Heart left ventricle (tissue), 13 donors: ENCODE data around the gene SLC26A1.

Source experiments
- POLR2A ChIP-seq, 2 donors: fragments of 450-650 bp; IDR thresholded peaks; one replicate each; pipeline ENCODE4 v1.6.1; 2017; ENCODE audit warnings: antibody characterized with exemption in 2 of 2, mild to moderate bottlenecking in 2 of 2, moderate library complexity in 2 of 2
- TF ChIP-seq, protein P1 (sequence below), 12 donors: fragments of 200-600 bp; sonication (generic) in 4 of 12; IDR thresholded peaks; one replicate each; pipeline versions ENCODE4 v1.5.0 to v1.8.0; 2018 to 2022; ENCODE audit warnings: antibody characterized with exemption in 12 of 12, mild to moderate bottlenecking in 5 of 12
- donor health status: ischemic (EF 13 %, LVEDD 7.1; RV severe dilation, severe dysfunction).
- donor health status: DM: no; HTN: yes; CAD: no.
- donor health status: DM: no; HTN: no; CAD: no.
- donor health status: ischemic (EF 25% LVEDD 6.9; RV normal size, moderate dysfunction).
- donor health status: ischemic (EF 25% LVEDD 5.7; RV mildly dilated, moderate dysfunction).
- donor health status: ischemic (EF 35%, LVEDD 5.7; RV mildly dilated, moderate dysfunction).
- donor health status: nonischemic (EF 11% LVEDD 7.7; RV severe dilation, severe dysfunction).
- donor health status: DM: yes; HTN: yes; CAD: no.
- donor health status: PGD.
- donor health status: ischemic (EF 29% LVEDD 5.4; RV normal size, mild dysfunction).
- donor health status: nonischemic (EF 23%, LVEDD 6.1; RV moderate dilation, normal function).

GRCh38 chr4:1035510-1035909 is 42.3 kb upstream of the SLC26A1 start:
- TF ChIP-seq, protein P1, sequence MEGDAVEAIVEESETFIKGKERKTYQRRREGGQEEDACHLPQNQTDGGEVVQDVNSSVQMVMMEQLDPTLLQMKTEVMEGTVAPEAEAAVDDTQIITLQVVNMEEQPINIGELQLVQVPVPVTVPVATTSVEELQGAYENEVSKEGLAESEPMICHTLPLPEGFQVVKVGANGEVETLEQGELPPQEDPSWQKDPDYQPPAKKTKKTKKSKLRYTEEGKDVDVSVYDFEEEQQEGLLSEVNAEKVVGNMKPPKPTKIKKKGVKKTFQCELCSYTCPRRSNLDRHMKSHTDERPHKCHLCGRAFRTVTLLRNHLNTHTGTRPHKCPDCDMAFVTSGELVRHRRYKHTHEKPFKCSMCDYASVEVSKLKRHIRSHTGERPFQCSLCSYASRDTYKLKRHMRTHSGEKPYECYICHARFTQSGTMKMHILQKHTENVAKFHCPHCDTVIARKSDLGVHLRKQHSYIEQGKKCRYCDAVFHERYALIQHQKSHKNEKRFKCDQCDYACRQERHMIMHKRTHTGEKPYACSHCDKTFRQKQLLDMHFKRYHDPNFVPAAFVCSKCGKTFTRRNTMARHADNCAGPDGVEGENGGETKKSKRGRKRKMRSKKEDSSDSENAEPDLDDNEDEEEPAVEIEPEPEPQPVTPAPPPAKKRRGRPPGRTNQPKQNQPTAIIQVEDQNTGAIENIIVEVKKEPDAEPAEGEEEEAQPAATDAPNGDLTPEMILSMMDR (IDR thresholded peaks at IDR 0.05): no peak
- TF ChIP-seq POLR2A (IDR thresholded peaks at IDR 0.05): no peak
